MCF 10A (cell line): ENCODE results near the gene HDAC7. TPM values are rescaled to one million over a fixed set of nuclear protein-coding genes. Genes with fewer than 3 reads are reported as not detected.

Source experiments
- BruUV-seq: library from RNA; stranded (reverse); fragments of 400-500 nt; replicated peaks from 2 replicates; lab custom pipeline; 2021; lab: Mats Ljungman, UMichigan
- CTCF ChIA-PET: fragments of 300-600 bp; sonication (Branson Sonifier 250); formaldehyde crosslinking; extraction: SDS; loops from one replicate; lab custom pipeline; 2021; ENCODE audit warnings: antibody characterized with exemption, inconsistent platforms; lab: Yijun Ruan, JAX
- POLR2A ChIA-PET: fragments of 300-600, 350-650 bp; sonication (Branson Sonifier 250); formaldehyde crosslinking; extraction: SDS; loops from one replicate; lab custom pipeline; 2020; ENCODE audit warnings: antibody characterized with exemption, inconsistent platforms; lab: Yijun Ruan, JAX
- DNase-seq: peaks from one replicate; pipeline ENCODE4 v3.0.0-alpha.2; 2018; ENCODE audit not compliant: unreplicated experiment
- H3K27ac Mint-ChIP-seq: one replicate; pipeline ENCODE4 v1.8.0; 2022; ENCODE audit warnings: mild to moderate bottlenecking, low read depth, mixed read lengths; ENCODE audit not compliant: unreplicated experiment
- H3K27me3 Mint-ChIP-seq: one replicate; pipeline ENCODE4 v1.8.0; 2022; ENCODE audit warnings: mixed read lengths; ENCODE audit not compliant: insufficient read depth, unreplicated experiment
- H3K36me3 Mint-ChIP-seq: one replicate; pipeline ENCODE4 v1.8.0; 2022; ENCODE audit warnings: mild to moderate bottlenecking, moderate library complexity, mixed read lengths; ENCODE audit not compliant: insufficient read depth, unreplicated experiment
- H3K4me1 Mint-ChIP-seq: one replicate; pipeline ENCODE4 v1.8.0; 2022; ENCODE audit warnings: mixed read lengths; ENCODE audit not compliant: insufficient read depth, unreplicated experiment
- H3K4me3 Mint-ChIP-seq: one replicate; pipeline ENCODE4 v1.8.0; 2022; ENCODE audit warnings: mild to moderate bottlenecking, moderate library complexity, mixed read lengths; ENCODE audit not compliant: unreplicated experiment
- H3K9me3 Mint-ChIP-seq: one replicate; pipeline ENCODE4 v1.8.0; 2022; ENCODE audit warnings: mixed read lengths; ENCODE audit not compliant: unreplicated experiment
- intact Hi-C: fragments of 100-400 bp; cut with micrococcal nuclease; formaldehyde crosslinking; loops from 2 replicates; pipeline ENCODE4 v1.14.1; 2022
- total RNA-seq: library from RNA; stranded (reverse); gene quantifications from 2 replicates; pipeline ENCODE4 v1.2.3, GENCODE V29; 2022
- TF ChIP-seq, protein P1 (sequence below): fragments of 200-600 bp; IDR thresholded peaks from one replicate; pipeline ENCODE4 v1.8.0; 2022; ENCODE audit warnings: antibody characterized with exemption, mild to moderate bottlenecking; ENCODE audit not compliant: unreplicated experiment

Gene HDAC7
- total RNA-seq, 1 experiment from 2014 or later: 80.1 TPM

DNA sequence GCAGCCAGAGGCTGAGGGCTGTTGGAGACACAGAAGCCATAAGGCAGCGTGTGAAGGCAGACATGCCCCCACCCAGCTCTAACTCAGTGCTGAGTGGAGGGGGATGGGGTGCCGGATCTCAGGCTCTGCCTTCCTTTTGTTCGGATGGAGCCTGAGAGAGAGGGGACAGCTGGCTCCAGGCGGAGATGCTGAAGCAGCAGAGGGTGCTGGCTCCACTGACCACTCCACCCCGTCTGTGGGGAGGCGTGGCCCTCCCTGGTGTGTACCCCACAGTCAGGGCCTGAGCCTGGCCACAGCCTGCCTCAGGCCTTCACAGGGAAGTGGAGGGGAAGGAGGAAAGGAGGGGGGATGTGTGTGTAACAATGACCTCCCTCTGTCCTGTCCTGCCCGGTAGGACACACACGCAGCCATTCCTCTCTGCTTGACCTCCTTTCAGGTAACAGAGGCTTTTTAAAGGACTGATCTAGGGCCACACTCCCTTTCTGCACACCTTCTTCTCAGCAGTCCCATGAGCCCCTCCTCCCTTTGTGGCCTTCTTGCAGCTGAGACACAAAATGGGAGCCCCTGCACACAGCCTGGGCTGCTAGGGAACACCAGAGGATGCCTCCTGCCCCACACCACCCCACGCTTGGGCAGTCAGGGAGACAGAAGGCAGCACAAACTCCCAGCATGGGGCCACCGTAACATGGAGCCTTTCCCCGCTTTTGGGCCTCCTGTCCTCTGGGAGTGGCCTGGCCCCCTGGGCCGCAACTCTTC, 84.8 kb downstream of the HDAC7 start:
- no peak for DNase-seq
- TF ChIP-seq, protein P1, sequence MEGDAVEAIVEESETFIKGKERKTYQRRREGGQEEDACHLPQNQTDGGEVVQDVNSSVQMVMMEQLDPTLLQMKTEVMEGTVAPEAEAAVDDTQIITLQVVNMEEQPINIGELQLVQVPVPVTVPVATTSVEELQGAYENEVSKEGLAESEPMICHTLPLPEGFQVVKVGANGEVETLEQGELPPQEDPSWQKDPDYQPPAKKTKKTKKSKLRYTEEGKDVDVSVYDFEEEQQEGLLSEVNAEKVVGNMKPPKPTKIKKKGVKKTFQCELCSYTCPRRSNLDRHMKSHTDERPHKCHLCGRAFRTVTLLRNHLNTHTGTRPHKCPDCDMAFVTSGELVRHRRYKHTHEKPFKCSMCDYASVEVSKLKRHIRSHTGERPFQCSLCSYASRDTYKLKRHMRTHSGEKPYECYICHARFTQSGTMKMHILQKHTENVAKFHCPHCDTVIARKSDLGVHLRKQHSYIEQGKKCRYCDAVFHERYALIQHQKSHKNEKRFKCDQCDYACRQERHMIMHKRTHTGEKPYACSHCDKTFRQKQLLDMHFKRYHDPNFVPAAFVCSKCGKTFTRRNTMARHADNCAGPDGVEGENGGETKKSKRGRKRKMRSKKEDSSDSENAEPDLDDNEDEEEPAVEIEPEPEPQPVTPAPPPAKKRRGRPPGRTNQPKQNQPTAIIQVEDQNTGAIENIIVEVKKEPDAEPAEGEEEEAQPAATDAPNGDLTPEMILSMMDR: no peak
- H3K27ac Mint-ChIP-seq: no peak overlapping the region
- BruUV-seq: no TSS peak
- intact Hi-C loops: no loop called here
- peaks cover 17% of the 10 kb centered on the region for H3K4me1 Mint-ChIP-seq
- ChIA-PET POLR2A (no interaction called here), CTCF (interaction anchor here (2.0 to 4.4 kb wide), 4 partner anchors 20 to 103 kb away, joined by 6 to 25 read pairs (median 16); no protein-coding TSS in a partner anchor)
- H3K9me3 Mint-ChIP-seq: no peaks in the 10 kb centered on the region
- no peaks in the 10 kb centered on the region for H3K27me3 Mint-ChIP-seq
- H3K4me3 Mint-ChIP-seq: no peak overlapping the region
- H3K36me3 Mint-ChIP-seq: no peaks in the 10 kb centered on the region

DNA sequence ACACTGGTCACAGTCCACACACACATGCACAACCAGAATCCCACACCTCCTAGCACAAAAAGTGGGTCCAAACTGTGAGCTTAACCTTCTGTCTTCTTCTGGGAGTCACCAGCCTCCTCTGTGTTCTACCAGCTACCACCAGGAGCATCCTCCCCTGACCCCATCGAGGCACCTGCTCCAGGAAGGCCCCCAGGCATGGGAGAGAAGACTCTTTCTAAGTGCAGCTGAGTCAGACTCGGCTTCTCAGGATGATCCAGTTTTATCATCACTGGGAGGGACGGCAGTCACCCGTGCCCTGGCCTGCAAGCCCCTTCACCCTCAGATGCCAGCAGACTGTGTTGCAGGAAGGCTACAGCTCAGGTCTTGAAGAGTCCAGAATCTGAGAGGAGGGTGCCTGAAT, 86.6 kb downstream of the HDAC7 start:
- Mint-ChIP-seq H3K4me1 (peaks cover 26% of the 10 kb centered on the region), H3K27me3 (no peaks in the 10 kb centered on the region), H3K4me3 (no peak overlapping the region), H3K36me3 (no peaks in the 10 kb centered on the region), H3K9me3 (no peaks in the 10 kb centered on the region), H3K27ac (no peak overlapping the region)
- ChIA-PET CTCF (interaction anchor here (0.6 to 11.6 kb wide), 13 partner anchors 10 to 231 kb away, joined by 3 to 173 read pairs (median 4); no protein-coding TSS in a partner anchor), POLR2A (interaction anchor here (0.9 kb wide), 1 partner anchor 11 kb away, joined by 3 read pairs; no protein-coding TSS in a partner anchor)
- no TSS peak for BruUV-seq
- intact Hi-C loops: no loop called here
- DNase-seq: no peak
- TF ChIP-seq, protein P1: no peak

Other genes with a start within 250 kb of the HDAC7 start
- gene RPAP3, start 113.9 kb downstream of the HDAC7 start, total RNA-seq: 16.2 and 22.5 TPM in 2 replicates
- not detected in 2 replicates for gene ENDOU, start 94.4 kb downstream of the HDAC7 start, total RNA-seq
- gene RAPGEF3, start 61.0 kb downstream of the HDAC7 start, total RNA-seq: 1.4 and 3.4 TPM in 2 replicates
- 19.4 and 20.2 TPM in 2 replicates for gene SLC48A1, start 46.7 kb downstream of the HDAC7 start, total RNA-seq
- 22.3 and 23.4 TPM in 2 replicates for gene VDR, start 85.1 kb upstream of the HDAC7 start, total RNA-seq
- gene TMEM106C, start 143.7 kb upstream of the HDAC7 start, total RNA-seq: 39.0 and 50.0 TPM in 2 replicates
- gene COL2A1, start 184.6 kb upstream of the HDAC7 start, total RNA-seq: 0.12 TPM in 1 of 2 replicates, not detected in the other